ENCODE measurements around the gene GLIS1.

GRCh38 chr1:53508991-53509666 is 229.8 kb downstream of the GLIS1 start:
- TF ChIP-seq CTCF (conservative IDR thresholded peaks at IDR 0.05; ENCODE audit: low read depth, low read length): no peak
- no peak for TF ChIP-seq EZH2 (IDR thresholded peaks at IDR 0.05; ENCODE audit: low read length, unreplicated experiment)
